LoVo (cell line): ENCODE results near the gene RGPD4.
"Not testable (repeated sequence)": the region's sequence is repeated elsewhere in the genome, so short reads cannot be mapped to it uniquely, and the experiment has no call there.

Source experiments
- DNase-seq: peaks from one replicate; pipeline ENCODE4 v3.0.0-alpha.2; 2016; ENCODE audit warnings: low spot score

The RGPD4 gene

GRCh38 chr2:107826749-107827148 is at the start of gene RGPD4:
Gene RGPD4, plus strand, starts transcription at chr2:107826892. Its CDS starts 122 bp downstream, at chr2:107827014.
- not testable (repeated sequence) for DNase-seq

- no peak for DNase-seq
Measured at GRCh38 chr2:107777974-107778373, 48.7 kb upstream of the RGPD4 start.

GRCh38 chr2:107785756-107786155 is 40.9 kb upstream of the RGPD4 start:
- DNase-seq = no peak

- DNase-seq = no peak
Measured at GRCh38 chr2:107790837-107791236, 35.9 kb upstream of the RGPD4 start.

DNA sequence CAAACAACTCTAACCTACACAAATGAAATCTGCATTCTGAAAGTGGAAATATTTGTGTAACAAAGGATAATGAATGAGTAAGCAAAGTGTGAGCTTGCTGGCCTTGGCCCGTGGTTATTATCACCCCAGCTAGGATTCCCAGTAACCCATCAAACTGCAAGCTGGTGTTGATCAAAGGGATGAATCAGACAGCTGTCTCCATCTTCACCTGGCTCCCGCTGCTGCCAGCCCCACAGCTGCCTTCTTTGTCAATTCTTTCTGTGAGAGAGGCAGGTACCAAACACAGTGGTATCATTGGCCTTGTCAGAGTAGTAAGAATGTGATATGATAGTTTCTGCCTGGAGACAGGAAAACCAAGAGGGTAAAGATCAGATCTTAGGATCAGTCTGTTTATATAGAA is 25.2 kb upstream of the RGPD4 start:
- DNase-seq = no peak

- no peak for DNase-seq
Measured at GRCh38 chr2:107804608-107805498, 21.8 kb upstream of the RGPD4 start.

DNA sequence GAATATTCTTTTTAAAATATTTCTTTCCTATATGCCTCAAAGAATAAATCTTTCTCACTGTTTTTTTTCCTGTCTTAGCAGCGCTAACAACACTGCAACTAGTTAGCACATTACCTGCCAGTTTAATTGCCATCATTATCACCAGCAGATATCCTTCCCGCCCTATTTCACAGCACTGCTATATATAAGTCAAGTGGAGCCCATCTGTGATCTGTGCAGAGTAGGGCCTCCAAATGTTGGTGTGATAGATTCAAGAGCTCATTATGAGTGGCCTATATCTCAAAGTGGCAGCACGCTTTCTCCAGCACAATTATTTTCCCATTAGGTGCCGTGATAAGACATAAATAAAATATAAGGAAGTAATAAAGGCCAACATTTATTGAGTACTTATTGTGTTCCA is 19.8 kb upstream of the RGPD4 start:
- DNase-seq = no peak

- DNase-seq = no peak
Measured at GRCh38 chr2:107807988-107808387, 18.7 kb upstream of the RGPD4 start.

DNA sequence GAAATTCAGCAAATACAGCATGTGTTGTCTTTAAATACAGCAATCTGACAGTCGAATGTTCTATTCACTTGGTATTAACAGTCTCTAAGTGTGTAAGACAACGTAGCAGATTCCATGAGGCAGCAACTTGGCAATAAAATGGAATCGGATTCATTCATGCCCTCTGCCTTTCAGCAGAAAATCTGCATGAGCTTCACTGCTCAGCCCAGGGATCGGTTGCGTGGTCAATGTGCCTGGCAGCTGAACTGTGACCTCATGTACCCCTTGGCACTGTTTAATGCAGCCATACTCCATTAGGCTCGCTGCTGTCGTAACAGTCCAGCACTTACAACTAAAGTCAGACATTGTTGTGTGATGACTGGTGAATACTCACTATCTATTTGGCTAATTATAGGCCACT is 17.7 kb upstream of the RGPD4 start:
- DNase-seq = no peak

DNA sequence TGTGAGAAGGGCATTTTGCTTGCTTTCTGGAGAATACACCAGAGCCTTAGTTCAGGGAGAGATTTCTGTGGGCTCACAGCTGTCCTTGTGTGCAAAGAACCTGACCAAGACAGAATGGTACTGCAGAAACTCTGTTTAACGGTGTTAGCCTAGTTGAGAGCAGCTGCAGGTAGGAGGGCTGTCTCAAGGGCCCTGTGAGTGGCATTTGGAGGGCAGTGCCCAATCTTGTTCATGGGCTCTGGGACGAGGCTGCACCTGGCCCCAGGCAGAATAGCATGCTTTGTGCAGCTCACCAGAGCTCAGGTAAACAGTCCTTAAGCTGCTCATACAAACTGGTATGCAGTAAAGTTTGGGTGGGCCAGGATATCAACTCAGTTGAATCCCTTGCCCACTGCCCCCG is 16.9 kb upstream of the RGPD4 start:
- no peak for DNase-seq

DNA sequence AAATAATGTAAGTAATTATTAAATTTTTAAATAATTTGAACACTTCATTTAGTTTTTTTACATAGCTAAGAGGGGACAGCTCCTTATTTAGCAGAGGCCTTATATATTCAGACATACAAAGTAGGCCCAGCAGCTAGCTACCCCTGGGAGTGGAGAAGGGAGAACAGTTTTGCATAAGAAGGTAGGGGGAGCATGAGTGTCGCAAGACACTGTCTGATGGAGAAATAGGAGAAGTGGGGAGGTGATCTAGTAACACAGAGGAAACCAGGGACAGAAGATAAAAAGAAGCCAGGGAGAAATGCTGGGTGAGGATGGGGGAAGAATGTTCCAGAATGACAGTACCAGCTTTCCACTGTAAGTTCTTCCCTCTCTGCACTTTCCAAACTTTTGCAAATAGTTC is 16.0 kb upstream of the RGPD4 start:
- no peak for DNase-seq

DNA sequence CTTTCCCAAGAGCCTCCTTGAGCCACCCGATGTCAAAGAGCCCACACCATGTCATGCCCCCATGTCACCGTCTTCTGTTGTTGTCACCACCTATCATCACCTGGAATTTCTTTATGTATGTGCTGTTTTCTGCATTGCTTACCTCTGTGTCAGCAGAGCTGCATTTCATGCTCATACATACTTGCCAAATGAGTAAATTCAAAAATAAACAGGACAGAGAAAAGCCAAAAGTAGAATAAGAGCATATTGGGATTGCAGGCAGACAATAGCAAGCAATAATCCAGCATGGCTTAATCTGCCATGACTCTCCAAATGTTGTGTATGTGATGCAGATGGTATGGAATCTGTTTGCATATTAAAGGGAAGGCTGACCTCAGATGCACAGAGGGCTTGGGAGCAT is 15.3 kb upstream of the RGPD4 start:
- no peak for DNase-seq

DNA sequence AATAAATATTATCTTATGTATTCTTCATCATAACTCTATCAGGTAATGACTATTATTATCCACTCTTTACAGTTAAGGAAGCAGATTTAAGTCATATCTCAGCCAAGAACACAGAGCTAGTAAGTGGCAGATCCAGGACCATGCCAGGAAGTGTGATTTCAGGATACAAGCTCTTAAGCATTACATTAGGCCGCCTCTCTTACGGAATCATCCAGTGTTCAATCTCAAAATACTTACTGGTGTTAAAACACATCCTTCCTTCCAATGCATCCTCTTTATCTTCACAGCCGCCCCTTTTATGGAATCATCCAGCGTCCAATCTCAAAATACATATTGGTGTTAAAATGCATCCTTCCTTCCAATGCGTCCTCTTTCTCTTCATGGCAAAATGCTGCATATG is 14.7 kb upstream of the RGPD4 start:
- DNase-seq = no peak

DNA sequence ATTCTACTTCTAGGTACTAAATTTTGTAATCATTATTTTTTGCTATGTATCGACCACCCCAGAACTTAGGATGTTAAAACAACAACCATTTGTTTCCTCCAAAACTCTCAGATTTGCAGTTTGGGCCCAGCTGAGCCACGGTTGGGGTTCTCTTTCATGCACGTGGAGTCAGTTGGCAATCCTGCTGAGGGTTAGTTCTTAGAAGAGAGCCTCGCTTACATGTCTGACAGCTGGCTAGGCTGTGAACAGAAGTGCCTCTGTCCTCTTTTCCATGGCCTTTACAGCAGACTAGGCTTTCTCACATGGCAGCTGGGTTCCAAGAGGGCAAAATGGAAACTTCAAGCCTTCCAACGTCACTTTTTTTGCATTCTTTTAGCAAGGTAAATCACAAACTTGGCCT is 9.3 kb upstream of the RGPD4 start:
- DNase-seq = no peak

- DNase-seq = no peak
Measured at GRCh38 chr2:107822302-107822701, 4.4 kb upstream of the RGPD4 start.

DNA sequence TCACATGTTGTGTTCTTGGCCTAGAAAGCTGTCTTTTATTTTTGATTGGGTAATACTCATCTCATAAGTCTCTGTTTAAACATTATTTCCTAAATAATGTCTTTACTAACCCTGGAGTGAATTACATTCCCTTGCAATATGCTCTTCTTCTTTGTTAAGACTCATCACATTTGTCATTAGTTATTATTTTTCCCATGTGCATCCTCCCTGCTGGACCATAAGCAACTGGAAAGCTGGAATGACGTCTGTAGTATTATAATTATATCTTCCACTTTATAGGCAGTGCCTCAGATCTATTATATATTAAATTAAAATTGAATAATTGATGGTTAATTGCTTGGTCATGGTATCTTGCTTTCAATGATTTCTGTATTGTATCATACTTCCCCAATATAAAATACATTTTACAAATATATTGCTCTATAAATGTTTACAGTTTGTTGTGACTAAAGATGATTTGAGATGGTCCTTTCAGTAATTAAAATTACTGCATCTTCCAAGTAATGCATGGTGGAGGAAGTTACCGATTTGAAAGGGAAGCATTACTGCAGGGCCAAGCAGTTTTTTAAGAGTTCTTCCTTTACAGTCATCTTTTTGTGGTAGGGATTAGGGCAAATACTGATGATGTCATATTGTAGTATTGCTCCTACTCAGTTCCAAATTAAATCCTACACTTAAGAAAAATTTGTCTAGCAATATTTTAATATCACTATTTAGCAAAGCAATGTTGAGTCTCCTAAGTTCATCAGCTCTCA is 2.1 kb upstream of the RGPD4 start:
- DNase-seq = no peak

DNA sequence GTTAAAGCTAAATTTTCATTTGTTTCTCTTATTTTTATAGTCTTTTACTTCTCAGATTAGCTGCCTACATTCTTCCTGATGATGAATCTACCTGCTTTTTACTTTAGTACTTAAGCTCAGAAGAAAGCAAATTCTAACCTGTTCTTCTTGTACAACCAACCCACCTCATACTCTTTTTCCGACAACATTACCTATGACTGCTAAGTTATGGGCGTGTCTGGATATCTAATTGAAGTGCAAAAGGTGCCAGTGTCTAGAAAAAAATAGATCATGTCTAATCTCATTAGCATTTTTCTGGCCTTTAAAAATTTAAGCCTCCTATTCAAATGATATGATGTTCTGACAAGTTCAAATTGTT is 1.5 kb upstream of the RGPD4 start:
- DNase-seq = no peak

DNA sequence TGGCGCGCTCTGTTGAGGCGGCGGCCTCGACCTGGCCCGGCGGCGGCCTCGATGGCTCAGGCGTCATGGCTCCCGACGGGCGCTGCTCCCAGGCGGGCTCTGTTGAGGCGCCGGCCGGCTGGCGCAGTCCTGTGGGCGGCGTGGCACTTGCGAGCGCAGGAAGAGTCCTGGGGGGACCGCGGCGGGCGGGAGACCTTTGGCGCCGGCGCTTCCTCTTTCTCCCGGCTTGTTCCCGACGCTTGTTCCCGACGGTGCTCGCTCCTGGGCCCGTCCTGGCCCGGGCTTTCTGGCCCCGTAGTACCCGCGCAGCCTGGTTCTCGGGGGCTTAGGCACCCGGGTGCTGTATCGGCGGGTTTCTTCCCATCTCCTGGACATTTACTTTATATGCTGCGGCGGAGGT is 2.8 kb downstream of the RGPD4 start:
- not testable (repeated sequence) for DNase-seq

GRCh38 chr2:107833152-107833551 is 6.5 kb downstream of the RGPD4 start:
- not testable (repeated sequence) for DNase-seq

DNA sequence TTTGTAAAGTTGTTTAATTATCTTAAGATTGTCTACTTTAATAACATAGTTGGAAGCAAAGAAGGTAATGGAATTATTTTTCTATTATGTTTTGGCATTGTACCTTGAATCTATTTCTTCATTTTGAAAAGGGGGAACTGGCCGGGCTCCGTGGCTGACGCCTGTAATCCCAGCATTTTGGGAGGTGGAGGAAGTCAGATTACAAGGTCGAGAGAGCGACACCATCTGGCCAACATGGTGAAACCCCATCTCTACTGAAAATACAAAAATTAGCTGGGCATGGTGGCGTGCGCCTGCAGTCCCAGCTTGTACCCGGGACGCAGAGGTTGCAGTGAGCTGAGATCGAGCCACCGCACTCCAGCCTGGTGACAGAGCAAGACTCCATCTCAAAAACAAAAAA is 6.9 kb downstream of the RGPD4 start:
- DNase-seq = not testable (repeated sequence)

DNA sequence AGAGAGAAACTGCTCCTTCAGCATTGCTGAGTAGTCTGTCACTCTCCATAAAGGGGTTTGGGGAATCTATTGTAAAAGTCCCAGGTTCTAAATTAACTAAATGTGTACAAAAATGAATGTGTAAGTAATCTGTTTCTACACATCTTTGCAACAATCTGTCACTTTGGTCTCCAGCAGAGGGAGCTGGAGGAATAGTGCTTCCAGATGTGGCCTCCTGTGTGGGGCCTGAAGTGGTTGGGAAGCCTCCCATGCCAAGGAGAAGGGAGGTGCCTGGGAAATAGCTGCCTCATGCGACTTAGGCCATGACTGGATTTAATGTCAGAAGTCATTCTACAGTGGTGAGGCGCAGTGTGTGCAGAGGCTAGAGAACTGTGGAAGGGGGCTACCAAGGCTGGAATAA is 89.4 kb downstream of the RGPD4 start:
- not testable (repeated sequence) for DNase-seq

DNA sequence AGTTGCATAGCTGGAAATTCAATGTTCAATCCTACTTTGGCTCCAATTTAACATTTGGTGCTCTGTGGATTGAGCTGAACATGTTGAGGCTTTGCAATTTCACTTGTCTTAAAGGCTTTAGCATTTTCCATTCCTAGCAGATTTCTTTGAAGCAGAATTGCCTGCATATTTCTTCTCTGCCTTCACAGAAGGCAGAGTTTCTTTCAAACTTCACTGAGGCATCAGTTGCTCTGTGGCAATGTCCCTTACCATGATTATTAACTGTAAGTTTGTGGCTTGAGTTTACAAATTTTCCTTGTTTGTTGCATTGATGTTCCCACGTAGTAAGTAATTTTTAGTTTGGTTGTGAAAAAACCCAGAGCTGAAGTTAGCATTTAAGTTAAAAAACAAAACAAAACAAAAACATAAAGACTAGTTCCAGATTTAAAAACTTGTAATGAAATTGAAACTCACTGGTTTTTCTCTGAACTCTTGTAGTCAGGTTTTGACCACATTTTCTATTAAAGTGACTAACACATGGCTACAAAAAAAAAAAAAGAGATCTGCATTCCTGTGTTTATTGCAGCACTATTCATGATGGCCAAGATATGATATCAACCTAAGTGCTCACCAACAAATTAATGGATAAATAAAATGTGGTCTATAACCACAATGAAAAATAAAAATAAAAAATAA is 90.1 kb downstream of the RGPD4 start:
- not testable (repeated sequence) for DNase-seq

DNA sequence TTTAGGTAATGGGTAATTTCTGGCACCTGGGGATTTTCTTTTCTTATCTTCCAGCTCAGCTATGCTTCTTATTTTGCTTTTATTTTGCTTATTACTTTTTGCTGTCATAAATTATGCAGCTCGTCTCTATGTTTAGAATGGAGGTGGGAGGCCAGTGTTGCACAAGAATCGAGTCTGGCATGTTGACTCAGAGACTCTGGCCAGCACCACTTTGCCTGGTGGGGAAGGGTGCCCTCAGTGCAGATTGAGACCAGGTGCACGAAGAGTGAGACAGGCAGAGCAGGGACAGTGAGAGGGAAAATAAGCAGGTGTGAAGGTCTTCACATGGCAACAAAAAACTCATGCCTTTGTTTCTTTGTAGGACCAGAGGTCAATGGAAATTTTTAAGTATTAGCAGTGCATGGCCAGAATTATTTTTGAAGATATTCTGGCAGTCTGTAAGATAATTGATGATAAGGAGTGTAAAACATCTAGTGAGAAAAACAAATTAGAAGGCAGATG is 100.4 kb downstream of the RGPD4 start:
- no peak for DNase-seq
